ENCODE results near the gene ROBO1.
"Not testable (repeated sequence)": the region's sequence is repeated elsewhere in the genome, so short reads cannot be mapped to it uniquely, and the experiment has no call there.

ROBO1 gene

GRCh38 chr3:78893161-78893560 lies 874.6 kb downstream of the ROBO1 start:
- no peak overlapping the region for H3K27ac ChIP-seq

GRCh38 chr3:78889348-78889747 lies 878.5 kb downstream of the ROBO1 start:
- H3K27ac ChIP-seq, result no peak overlapping the region
- no peak for TF ChIP-seq CTCF (conservative IDR thresholded peaks at IDR 0.05)

More at GRCh38 chr3:78893161-78893560, 874.6 kb downstream of the ROBO1 start:
- TF ChIP-seq CTCF (conservative IDR thresholded peaks at IDR 0.05) (no peak), ZFX (IDR thresholded peaks at IDR 0.05) (no peak)

GRCh38 chr3:78888635-78889034 lies 879.2 kb downstream of the ROBO1 start:
- no peak for TF ChIP-seq ZFX (IDR thresholded peaks at IDR 0.05)
- no peak overlapping the region for H3K27ac ChIP-seq

GRCh38 chr3:78887547-78888011 lies 880.2 kb downstream of the ROBO1 start:
- no peak overlapping the region for H3K27ac ChIP-seq
- TF ChIP-seq CTCF (conservative IDR thresholded peaks at IDR 0.05), result no peak
- TF ChIP-seq ZFX (IDR thresholded peaks at IDR 0.05), result no peak

- no peak overlapping the region for H3K27ac ChIP-seq
- no peak for TF ChIP-seq ZFX (IDR thresholded peaks at IDR 0.05)
- no peak for TF ChIP-seq CTCF (conservative IDR thresholded peaks at IDR 0.05)
Measured at GRCh38 chr3:78887029-78887428, 880.8 kb downstream of the ROBO1 start.

- not testable (repeated sequence) for H3K27ac ChIP-seq
Measured at GRCh38 chr3:78884567-78884966, 883.2 kb downstream of the ROBO1 start.

- TF ChIP-seq ZFX (IDR thresholded peaks at IDR 0.05) (no peak), CTCF (conservative IDR thresholded peaks at IDR 0.05) (no peak)
- H3K27ac ChIP-seq, result no peak overlapping the region
Measured at GRCh38 chr3:78882251-78882650, 885.5 kb downstream of the ROBO1 start.

GRCh38 chr3:78881501-78881900 lies 886.3 kb downstream of the ROBO1 start:
- H3K27ac ChIP-seq, result no peak overlapping the region
- no peak for TF ChIP-seq CTCF (conservative IDR thresholded peaks at IDR 0.05)
- no peak for TF ChIP-seq ZFX (IDR thresholded peaks at IDR 0.05)
